ENCODE results near the gene ANKRD33. TPM values are rescaled to one million over a fixed set of nuclear protein-coding genes. Genes with fewer than 3 reads are reported as not detected.

Gene ANKRD33, protein sequence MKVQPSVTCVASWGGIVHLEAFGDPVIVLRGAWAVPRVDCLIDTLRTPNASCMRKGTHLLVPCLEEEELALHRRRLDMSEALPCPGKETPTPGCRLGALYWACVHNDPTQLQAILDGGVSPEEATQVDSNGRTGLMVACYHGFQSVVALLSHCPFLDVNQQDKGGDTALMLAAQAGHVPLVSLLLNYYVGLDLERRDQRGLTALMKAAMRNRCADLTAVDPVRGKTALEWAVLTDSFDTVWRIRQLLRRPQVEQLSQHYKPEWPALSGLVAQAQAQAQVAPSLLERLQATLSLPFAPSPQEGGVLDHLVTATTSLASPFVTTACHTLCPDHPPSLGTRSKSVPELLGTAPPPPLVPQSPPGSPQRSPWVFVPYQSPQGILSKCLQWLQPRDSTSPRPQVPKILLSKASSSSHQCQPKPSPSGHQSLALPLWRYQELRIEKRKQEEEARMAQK
- not detected for polyA plus RNA-seq (2013, experiment 1 of 2)
- 0.03 TPM for polyA plus RNA-seq (2013, experiment 2 of 2)

DNA sequence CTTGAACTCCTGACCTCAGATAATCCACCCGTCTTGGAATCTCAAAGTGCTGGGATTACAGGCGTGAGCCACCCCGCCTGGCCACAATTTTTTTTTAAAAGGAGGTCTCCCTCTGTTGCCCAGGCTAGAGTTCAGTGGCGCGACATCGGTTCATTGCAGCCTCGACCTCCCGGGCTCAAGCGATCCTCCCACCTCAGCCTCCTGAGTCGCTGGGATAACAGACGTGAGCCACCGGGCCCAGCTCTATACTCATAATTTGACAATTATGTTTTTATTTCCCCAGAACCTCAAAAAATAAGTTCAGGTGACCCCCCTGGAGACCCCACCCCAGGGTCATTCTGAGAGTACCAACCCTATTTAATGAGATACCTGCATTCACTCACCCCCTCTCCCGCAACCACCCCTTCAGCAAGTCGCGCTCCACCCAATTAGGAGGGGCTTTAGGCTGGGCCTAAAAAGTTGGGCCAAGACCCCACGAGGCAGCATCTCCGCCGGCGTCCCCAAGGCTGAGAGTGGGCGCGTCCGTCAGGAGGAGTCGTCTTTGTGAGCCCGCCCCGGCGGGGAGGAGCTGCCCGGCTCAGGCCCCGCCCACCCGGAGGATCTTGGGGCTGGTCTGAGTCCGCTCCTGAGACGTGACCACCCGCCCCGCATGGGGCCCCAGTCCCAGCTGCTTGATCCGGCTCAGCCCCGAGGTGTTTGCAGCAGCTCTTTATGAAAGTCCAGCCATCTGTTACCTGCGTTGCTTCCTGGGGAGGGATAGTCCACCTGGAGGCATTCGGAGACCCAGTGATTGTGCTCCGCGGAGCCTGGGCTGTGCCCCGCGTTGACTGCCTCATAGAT is at the start of gene ANKRD33:
ANKRD33 (plus strand) TSS at position 628 of the 840 bp plus-strand sequence; CDS start at position 712, 84 bp downstream.
- Histone ChIP-seq H2BK5ac (ENCODE audit: low read length) (no peak within 1 kb of the TSS), H2BK15ac (replicated peaks; ENCODE audit: low read depth) (no peak within 1 kb of the TSS), H3K23ac (ENCODE audit: low read length) (no peak within 1 kb of the TSS), H3K18ac (ENCODE audit: low read length) (no peak within 1 kb of the TSS), H4K5ac (ENCODE audit: low read length) (no peak within 1 kb of the TSS), H3K4me2 (ENCODE audit: low read length) (peak within 1 kb of the TSS; percentile 62), H3K9ac (ENCODE audit: low read length) (no peak within 1 kb of the TSS), H4K8ac (ENCODE audit: low read depth, low read length) (no peak within 1 kb of the TSS), H3K4me1 (ENCODE audit: control insufficient read depth, low read depth, low read length) (no peaks in the 10 kb centered on the region), H3K27me3 (ENCODE audit: insufficient read depth, low read length, poor library complexity) (no peaks in the 10 kb centered on the region), H3K27ac (ENCODE audit: low read depth, low read length) (no peak within 1 kb of the TSS), H3K4ac (ENCODE audit: low read depth, low read length) (no peak within 1 kb of the TSS), H2AK5ac (ENCODE audit: low read length) (no peak within 1 kb of the TSS), H3K4me3 (ENCODE audit: low read length) (peak within 1 kb of the TSS; percentile 11), H3K79me2 (ENCODE audit: control insufficient read depth, insufficient read depth, low read length) (no peaks in the 10 kb centered on the region), H3K79me1 (ENCODE audit: low read length) (no peaks in the 10 kb centered on the region), H3K36me3 (ENCODE audit: control insufficient read depth, insufficient read depth, low read length) (no peaks in the 10 kb centered on the region), H2BK120ac (ENCODE audit: low read depth, low read length) (no peak within 1 kb of the TSS), H3K56ac (ENCODE audit: low read length) (peak within 1 kb of the TSS; percentile 53)
- DNase-seq = peak; percentile 74
- WGBS (ENCODE audit: extremely low coverage, insufficient coverage, low lambda C conversion rate) = no CpG with 5 or more reads among the region's 41 CpGs

DNA sequence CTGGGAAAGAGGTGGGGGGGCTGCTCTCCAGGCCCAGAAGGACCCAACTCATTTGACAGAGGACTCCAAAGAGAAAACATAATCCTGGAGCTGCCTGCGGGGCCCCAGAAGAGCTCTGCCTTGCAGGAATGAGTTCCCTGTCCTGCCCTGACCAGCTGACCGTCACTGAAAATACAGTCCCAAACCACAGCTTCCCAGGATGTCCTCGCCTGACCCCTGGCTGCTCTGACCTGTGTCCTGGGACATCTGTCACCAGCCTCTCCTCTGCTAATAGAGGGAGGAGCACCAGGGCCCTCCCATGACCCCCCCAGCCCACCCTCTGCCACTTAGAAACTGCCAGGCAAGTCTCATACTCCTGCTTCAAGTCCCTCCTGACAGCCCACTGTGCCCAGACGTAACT is 49.1 kb upstream of the ANKRD33 start:
- WGBS (ENCODE audit: extremely low coverage, insufficient coverage, low lambda C conversion rate) = no CpG with 5 or more reads among the region's 4 CpGs
- Histone ChIP-seq H3K18ac (ENCODE audit: low read length) (no peak overlapping the region), H3K4me2 (ENCODE audit: low read length) (no peak overlapping the region), H3K23ac (ENCODE audit: low read length) (no peak overlapping the region), H4K8ac (ENCODE audit: low read depth, low read length) (no peak overlapping the region), H3K9ac (ENCODE audit: low read length) (no peak overlapping the region), H3K36me3 (ENCODE audit: control insufficient read depth, insufficient read depth, low read length) (no peaks in the 10 kb centered on the region), H3K4me1 (ENCODE audit: control insufficient read depth, low read depth, low read length) (no peaks in the 10 kb centered on the region), H3K4me3 (ENCODE audit: low read length) (no peak overlapping the region), H2AK5ac (ENCODE audit: low read length) (no peak overlapping the region), H3K4ac (ENCODE audit: low read depth, low read length) (no peak overlapping the region), H3K56ac (ENCODE audit: low read length) (no peak overlapping the region), H2BK120ac (ENCODE audit: low read depth, low read length) (no peak overlapping the region), H3K27me3 (ENCODE audit: insufficient read depth, low read length, poor library complexity) (no peaks in the 10 kb centered on the region), H3K27ac (ENCODE audit: low read depth, low read length) (no peak overlapping the region), H4K5ac (ENCODE audit: low read length) (no peak overlapping the region), H2BK5ac (ENCODE audit: low read length) (no peak overlapping the region), H3K79me1 (ENCODE audit: low read length) (no peaks in the 10 kb centered on the region), H2BK15ac (replicated peaks; ENCODE audit: low read depth) (no peak overlapping the region), H3K79me2 (ENCODE audit: control insufficient read depth, insufficient read depth, low read length) (no peaks in the 10 kb centered on the region)
- no peak for DNase-seq

DNA sequence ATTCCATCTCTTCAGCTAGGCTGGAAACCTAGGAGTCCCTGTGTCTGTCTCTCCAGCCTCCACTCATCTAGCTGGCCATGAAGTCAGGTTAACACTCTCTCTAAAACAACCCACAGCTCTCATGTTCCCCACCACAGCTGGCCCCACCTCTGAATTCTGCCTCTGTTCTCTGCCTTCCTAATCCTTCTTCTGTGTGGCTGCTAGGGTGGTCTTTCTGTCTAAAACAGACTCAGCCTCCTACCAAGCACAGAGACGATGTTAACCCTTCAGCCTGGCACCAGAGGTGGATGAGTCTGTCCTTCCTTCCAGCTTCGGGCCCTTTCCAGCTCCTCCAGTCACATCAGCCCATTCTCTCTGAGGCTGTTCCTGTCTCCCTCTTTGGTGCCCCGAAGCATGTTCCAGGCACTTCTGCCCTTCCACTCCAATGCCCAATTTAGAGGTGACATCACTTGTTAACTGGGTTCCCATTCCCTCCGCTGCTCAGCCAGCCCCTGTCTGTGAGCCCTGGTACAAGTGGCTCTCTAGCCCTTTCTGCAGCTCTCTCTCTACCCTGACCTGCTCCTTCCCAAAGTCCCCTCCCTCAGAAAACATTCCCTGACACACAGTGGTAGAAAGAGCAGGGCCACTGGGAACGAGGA is 48.5 kb upstream of the ANKRD33 start:
- H2AK5ac ChIP-seq (ENCODE audit: low read length) = no peak overlapping the region
- H4K8ac ChIP-seq (ENCODE audit: low read depth, low read length) = no peak overlapping the region
- no peaks in the 10 kb centered on the region for H3K79me1 ChIP-seq (ENCODE audit: low read length)
- H3K4me1 ChIP-seq (ENCODE audit: control insufficient read depth, low read depth, low read length) = no peaks in the 10 kb centered on the region
- no peak overlapping the region for H2BK15ac ChIP-seq (replicated peaks; ENCODE audit: low read depth)
- H3K18ac ChIP-seq (ENCODE audit: low read length) = no peak overlapping the region
- no peaks in the 10 kb centered on the region for H3K79me2 ChIP-seq (ENCODE audit: control insufficient read depth, insufficient read depth, low read length)
- no peak overlapping the region for H3K4me3 ChIP-seq (ENCODE audit: low read length)
- H3K27me3 ChIP-seq (ENCODE audit: insufficient read depth, low read length, poor library complexity) = no peaks in the 10 kb centered on the region
- H3K4ac ChIP-seq (ENCODE audit: low read depth, low read length) = no peak overlapping the region
- H4K5ac ChIP-seq (ENCODE audit: low read length) = no peak overlapping the region
- H2BK5ac ChIP-seq (ENCODE audit: low read length) = no peak overlapping the region
- no peak overlapping the region for H3K9ac ChIP-seq (ENCODE audit: low read length)
- H3K4me2 ChIP-seq (ENCODE audit: low read length) = no peak overlapping the region
- no peak overlapping the region for H2BK120ac ChIP-seq (ENCODE audit: low read depth, low read length)
- WGBS (ENCODE audit: extremely low coverage, insufficient coverage, low lambda C conversion rate) = no CpG with 5 or more reads among the region's 5 CpGs
- H3K23ac ChIP-seq (ENCODE audit: low read length) = no peak overlapping the region
- no peak overlapping the region for H3K27ac ChIP-seq (ENCODE audit: low read depth, low read length)
- H3K56ac ChIP-seq (ENCODE audit: low read length) = no peak overlapping the region
- DNase-seq = no peak
- H3K36me3 ChIP-seq (ENCODE audit: control insufficient read depth, insufficient read depth, low read length) = no peaks in the 10 kb centered on the region

- H3K27ac ChIP-seq (ENCODE audit: low read depth, low read length) = no peak overlapping the region
- no peak overlapping the region for H3K56ac ChIP-seq (ENCODE audit: low read length)
- H3K18ac ChIP-seq (ENCODE audit: low read length) = no peak overlapping the region
- no peak overlapping the region for H2BK120ac ChIP-seq (ENCODE audit: low read depth, low read length)
- H4K5ac ChIP-seq (ENCODE audit: low read length) = no peak overlapping the region
- no peak overlapping the region for H2BK15ac ChIP-seq (replicated peaks; ENCODE audit: low read depth)
- H3K79me1 ChIP-seq (ENCODE audit: low read length) = no peaks in the 10 kb centered on the region
- H3K23ac ChIP-seq (ENCODE audit: low read length) = no peak overlapping the region
- no peaks in the 10 kb centered on the region for H3K4me1 ChIP-seq (ENCODE audit: control insufficient read depth, low read depth, low read length)
- H3K9ac ChIP-seq (ENCODE audit: low read length) = no peak overlapping the region
- no peak overlapping the region for H2AK5ac ChIP-seq (ENCODE audit: low read length)
- no peak overlapping the region for H3K4ac ChIP-seq (ENCODE audit: low read depth, low read length)
- DNase-seq = no peak
- no peaks in the 10 kb centered on the region for H3K27me3 ChIP-seq (ENCODE audit: insufficient read depth, low read length, poor library complexity)
- no peak overlapping the region for H2BK5ac ChIP-seq (ENCODE audit: low read length)
- no peak overlapping the region for H3K4me3 ChIP-seq (ENCODE audit: low read length)
- H3K36me3 ChIP-seq (ENCODE audit: control insufficient read depth, insufficient read depth, low read length) = no peaks in the 10 kb centered on the region
- H3K79me2 ChIP-seq (ENCODE audit: control insufficient read depth, insufficient read depth, low read length) = no peaks in the 10 kb centered on the region
- no peak overlapping the region for H3K4me2 ChIP-seq (ENCODE audit: low read length)
- no peak overlapping the region for H4K8ac ChIP-seq (ENCODE audit: low read depth, low read length)
- no CpG with 5 or more reads among the region's 6 CpGs for WGBS (ENCODE audit: extremely low coverage, insufficient coverage, low lambda C conversion rate)
Observed at GRCh38 chr12:51840966-51841365, 46.9 kb upstream of the ANKRD33 start.

- no peak overlapping the region for H3K18ac ChIP-seq (ENCODE audit: low read length)
- DNase-seq = no peak
- no peak overlapping the region for H3K27ac ChIP-seq (ENCODE audit: low read depth, low read length)
- no peak overlapping the region for H3K23ac ChIP-seq (ENCODE audit: low read length)
- no peak overlapping the region for H3K4ac ChIP-seq (ENCODE audit: low read depth, low read length)
- no peak overlapping the region for H4K8ac ChIP-seq (ENCODE audit: low read depth, low read length)
- no peak overlapping the region for H3K4me2 ChIP-seq (ENCODE audit: low read length)
- no peak overlapping the region for H3K9ac ChIP-seq (ENCODE audit: low read length)
- WGBS (ENCODE audit: extremely low coverage, insufficient coverage, low lambda C conversion rate) = no CpG with 5 or more reads among the region's 6 CpGs
- H3K4me3 ChIP-seq (ENCODE audit: low read length) = no peak overlapping the region
- no peaks in the 10 kb centered on the region for H3K79me1 ChIP-seq (ENCODE audit: low read length)
- H2BK15ac ChIP-seq (replicated peaks; ENCODE audit: low read depth) = no peak overlapping the region
- H3K4me1 ChIP-seq (ENCODE audit: control insufficient read depth, low read depth, low read length) = peaks cover 5% of the 10 kb centered on the region
- no peaks in the 10 kb centered on the region for H3K27me3 ChIP-seq (ENCODE audit: insufficient read depth, low read length, poor library complexity)
- H2BK120ac ChIP-seq (ENCODE audit: low read depth, low read length) = no peak overlapping the region
- no peaks in the 10 kb centered on the region for H3K36me3 ChIP-seq (ENCODE audit: control insufficient read depth, insufficient read depth, low read length)
- no peak overlapping the region for H2AK5ac ChIP-seq (ENCODE audit: low read length)
- H2BK5ac ChIP-seq (ENCODE audit: low read length) = no peak overlapping the region
- no peak overlapping the region for H4K5ac ChIP-seq (ENCODE audit: low read length)
- no peak overlapping the region for H3K56ac ChIP-seq (ENCODE audit: low read length)
- no peaks in the 10 kb centered on the region for H3K79me2 ChIP-seq (ENCODE audit: control insufficient read depth, insufficient read depth, low read length)
Observed at GRCh38 chr12:51841727-51842126, 46.2 kb upstream of the ANKRD33 start.
